ENCODE results near the gene ANTXR1.

DNA sequence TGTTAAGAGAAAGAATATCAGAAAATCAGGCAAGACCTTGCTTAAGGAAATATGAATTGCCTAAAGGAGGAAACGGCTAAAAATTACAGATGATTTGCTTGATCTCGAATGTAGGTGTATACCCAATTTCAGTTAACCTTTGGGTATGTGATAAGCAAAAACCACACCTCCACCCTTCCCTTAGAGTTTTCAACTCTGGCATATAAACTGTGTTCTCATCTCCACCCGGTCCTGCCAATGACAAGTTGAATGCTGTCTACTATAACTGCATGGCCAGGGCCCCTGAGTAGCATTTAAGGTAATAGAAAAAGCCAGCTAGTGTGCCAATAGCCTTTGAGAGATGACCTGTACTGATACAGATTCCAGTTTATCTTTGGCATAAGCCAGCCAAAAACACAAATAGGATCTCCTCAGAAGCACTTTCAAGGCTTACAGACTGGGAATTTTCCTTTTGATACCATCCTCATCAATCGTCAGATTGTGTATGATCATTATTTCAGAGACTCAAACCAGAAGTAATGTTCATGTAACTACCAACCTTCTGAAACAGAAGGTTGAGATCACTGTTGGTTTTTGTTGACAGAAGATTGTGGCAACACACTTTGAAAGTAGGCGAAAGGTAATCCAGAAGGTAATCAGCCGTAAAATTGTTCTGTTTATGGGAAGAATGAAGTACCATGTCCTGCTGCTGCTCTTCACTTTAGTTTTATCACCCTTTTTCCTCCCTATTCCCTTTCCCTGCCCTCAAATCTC is 211.0 kb downstream of the ANTXR1 start:
- no peak for TF ChIP-seq RARB (CRISPR knock-in tag; IDR thresholded peaks at IDR 0.05)
- TF ChIP-seq, protein P1, sequence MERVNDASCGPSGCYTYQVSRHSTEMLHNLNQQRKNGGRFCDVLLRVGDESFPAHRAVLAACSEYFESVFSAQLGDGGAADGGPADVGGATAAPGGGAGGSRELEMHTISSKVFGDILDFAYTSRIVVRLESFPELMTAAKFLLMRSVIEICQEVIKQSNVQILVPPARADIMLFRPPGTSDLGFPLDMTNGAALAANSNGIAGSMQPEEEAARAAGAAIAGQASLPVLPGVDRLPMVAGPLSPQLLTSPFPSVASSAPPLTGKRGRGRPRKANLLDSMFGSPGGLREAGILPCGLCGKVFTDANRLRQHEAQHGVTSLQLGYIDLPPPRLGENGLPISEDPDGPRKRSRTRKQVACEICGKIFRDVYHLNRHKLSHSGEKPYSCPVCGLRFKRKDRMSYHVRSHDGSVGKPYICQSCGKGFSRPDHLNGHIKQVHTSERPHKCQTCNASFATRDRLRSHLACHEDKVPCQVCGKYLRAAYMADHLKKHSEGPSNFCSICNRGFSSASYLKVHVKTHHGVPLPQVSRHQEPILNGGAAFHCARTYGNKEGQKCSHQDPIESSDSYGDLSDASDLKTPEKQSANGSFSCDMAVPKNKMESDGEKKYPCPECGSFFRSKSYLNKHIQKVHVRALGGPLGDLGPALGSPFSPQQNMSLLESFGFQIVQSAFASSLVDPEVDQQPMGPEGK (CRISPR knock-in tag; IDR thresholded peaks at IDR 0.05; ENCODE audit: borderline replicate concordance), result no peak
- TF ChIP-seq ZNF565 (CRISPR knock-in tag; conservative IDR thresholded peaks at IDR 0.05; ENCODE audit: low read depth), result no peak
- no peak for TF ChIP-seq ISL1 (CRISPR knock-in tag; IDR thresholded peaks at IDR 0.05)
- TF ChIP-seq ZFP3 (CRISPR knock-in tag; IDR thresholded peaks at IDR 0.05), result no peak
- no peak for TF ChIP-seq ESRRG (CRISPR knock-in tag; IDR thresholded peaks at IDR 0.05)
- no peak for TF ChIP-seq SNAI2 (CRISPR knock-in tag; IDR thresholded peaks at IDR 0.05)
- no peak for TF ChIP-seq POU6F1 (CRISPR knock-in tag; IDR thresholded peaks at IDR 0.05; ENCODE audit: borderline replicate concordance, low read depth)
